ENCODE results near the gene ZNF205. TPM values are rescaled to one million over a fixed set of nuclear protein-coding genes. Genes with fewer than 3 reads are reported as not detected.
A peak's percentile ranks its signal among the peaks of the same experiment; 100 is the strongest.
"Not testable (repeated sequence)": the region's sequence is repeated elsewhere in the genome, so short reads cannot be mapped to it uniquely, and the experiment has no call there.

The ZNF205 gene
- total RNA-seq (4.6 TPM), polyA plus RNA-seq (9.3 TPM)
- long read RNA-seq, donor 1 = 0 reads
- long read RNA-seq, donor 2 = 0 reads
- long read RNA-seq, donor 3, partial matches to known transcripts = 0 of 1 reads
- long read RNA-seq, donor 3, other reads (novel, unspliced or antisense) = 0 of 1 reads
- long read RNA-seq, donor 4, partial matches to known transcripts = 0 of 1 reads
- long read RNA-seq, donor 4, other reads (novel, unspliced or antisense) = 0 of 1 reads
- long read RNA-seq, donor 5, partial matches to known transcripts = 0 of 2 reads
- long read RNA-seq, donor 5, other reads (novel, unspliced or antisense) = 0 of 2 reads
- long read RNA-seq, donor 6 = 0 reads
- long read RNA-seq, donor 7, partial matches to known transcripts = 0 of 1 reads
- long read RNA-seq, donor 7, other reads (novel, unspliced or antisense) = 0 of 1 reads
- long read RNA-seq, donor 8, partial matches to known transcripts = 0 of 2 reads
- long read RNA-seq, donor 8, other reads (novel, unspliced or antisense) = 0 of 2 reads
- long read RNA-seq, donor 9 = 0 reads
- long read RNA-seq, donor 10 = 0 reads

DNA sequence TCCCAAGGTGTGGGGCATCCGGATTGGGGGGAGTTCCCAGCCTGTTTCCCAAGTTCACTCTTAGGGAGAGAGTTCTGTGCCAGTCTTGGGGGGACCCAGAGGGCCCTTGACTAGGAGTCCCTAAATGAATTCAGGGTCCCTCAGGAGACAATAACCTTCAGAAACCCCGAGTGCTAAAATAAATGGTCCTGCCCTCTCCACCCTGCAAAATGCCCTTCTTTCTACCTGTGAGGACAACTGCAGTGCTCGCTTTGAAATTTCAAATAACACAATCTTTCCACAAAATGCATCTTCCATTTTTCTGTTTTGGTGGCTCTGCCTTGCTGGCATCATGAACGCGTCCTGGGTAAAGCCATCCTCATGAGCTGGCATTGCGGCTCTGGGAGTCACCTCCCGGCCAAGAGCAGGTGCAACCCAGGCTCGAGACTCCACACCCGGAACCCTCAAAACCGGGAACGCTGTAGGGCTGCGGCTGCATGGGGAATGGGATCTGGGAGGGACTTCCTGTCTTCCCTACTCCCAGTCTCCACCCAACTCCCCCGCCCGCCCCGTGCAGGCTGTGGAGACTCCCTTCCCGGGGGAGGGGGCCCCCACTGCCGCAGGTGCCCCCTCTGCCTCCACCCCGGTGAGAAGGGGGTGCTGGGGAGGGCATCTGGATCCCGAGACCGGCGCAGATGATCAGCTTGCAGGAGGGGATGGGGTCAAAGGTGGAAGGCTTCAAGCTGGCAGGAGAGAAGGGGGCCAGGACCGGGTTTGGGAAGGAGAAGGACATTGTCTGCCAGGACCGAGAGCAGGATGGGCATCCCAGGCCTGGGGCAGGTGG is at the start of gene ZNF205:
ZNF205 (plus strand) TSS at position 529 of the 823 bp plus-strand sequence. CDS start 845 bp downstream, outside the sequence.
- 38% methylated on average over 23 of the region's 23 CpGs for WGBS
- H3K4me3 ChIP-seq (ENCODE audit: low read length in 2 of 2) = peak within 1 kb of the TSS; percentile 22 to 45
- H3K36me3 ChIP-seq (ENCODE audit: control insufficient read depth in 2 of 2, insufficient read depth in 2 of 2, low read length in 1 of 2) = peaks cover 0 to 8% of the 10 kb centered on the region in 2 donors
- no peak for DNase-seq (ENCODE audit: low read depth in 6 of 9, low spot score in 9 of 9)
- H3K27ac ChIP-seq (ENCODE audit: low read depth in 1 of 2, low read length in 1 of 2) = no peak within 1 kb of the TSS
- H3K9me3 ChIP-seq (ENCODE audit: control insufficient read depth in 2 of 2, insufficient read depth in 1 of 2, low read length in 1 of 2) = no peaks in the 10 kb centered on the region
- H3K27me3 ChIP-seq (ENCODE audit: control insufficient read depth in 2 of 2, insufficient read depth in 1 of 2, low read length in 1 of 2) = peaks cover 0 to 28% of the 10 kb centered on the region in 2 donors
- peaks cover 5 to 30% of the 10 kb centered on the region in 2 donors for H3K4me1 ChIP-seq (ENCODE audit: control insufficient read depth in 2 of 2, insufficient read depth in 2 of 2, low read length in 2 of 2)

DNA sequence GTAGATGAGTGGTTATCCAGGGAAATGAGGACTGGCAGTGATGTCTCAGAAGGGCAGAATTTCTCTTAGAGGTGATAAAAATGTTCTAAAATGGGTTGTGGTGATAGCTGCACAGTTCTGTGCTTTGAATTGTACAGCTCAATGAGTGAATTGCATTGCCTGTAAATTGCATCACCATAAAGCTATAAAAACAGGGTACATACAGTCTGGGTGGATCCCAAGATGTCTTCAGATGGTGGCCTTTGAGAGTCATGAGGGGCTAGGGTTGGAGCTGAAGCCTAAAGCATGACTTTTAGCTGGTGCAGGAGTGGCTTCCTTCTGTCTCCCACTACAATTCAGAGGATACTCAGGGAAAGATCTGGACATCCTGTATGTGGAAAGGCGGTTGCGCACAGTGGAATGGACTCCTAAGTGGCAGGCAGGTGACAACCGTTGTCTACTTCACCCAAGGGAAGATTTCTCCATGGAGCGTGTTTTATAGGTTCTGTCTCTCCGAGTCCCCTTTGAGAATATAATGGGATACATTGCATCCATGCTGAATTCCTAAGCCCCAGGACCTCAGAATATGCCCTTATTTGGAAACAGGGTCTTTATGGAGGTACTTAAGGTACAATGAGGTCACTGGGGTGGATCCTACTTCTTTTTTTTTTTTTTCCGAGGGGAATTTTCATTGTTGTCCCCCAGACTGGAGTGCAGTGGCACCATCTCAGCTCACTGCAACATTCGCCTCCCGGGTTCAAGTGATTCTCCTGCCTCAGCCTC is 48.6 kb upstream of the ZNF205 start:
- peaks cover 3 to 12% of the 10 kb centered on the region in 2 donors for H3K36me3 ChIP-seq (ENCODE audit: control insufficient read depth in 2 of 2, insufficient read depth in 2 of 2, low read length in 1 of 2)
- no peak for DNase-seq (ENCODE audit: low read depth in 6 of 9, low spot score in 9 of 9)
- H3K4me1 ChIP-seq (ENCODE audit: control insufficient read depth in 2 of 2, insufficient read depth in 2 of 2, low read length in 2 of 2) = peaks cover 34 to 64% of the 10 kb centered on the region in 2 donors
- H3K4me3 ChIP-seq (ENCODE audit: low read length in 2 of 2) = no peak overlapping the region
- no peaks in the 10 kb centered on the region for H3K9me3 ChIP-seq (ENCODE audit: control insufficient read depth in 2 of 2, insufficient read depth in 1 of 2, low read length in 1 of 2)
- no peak overlapping the region for H3K27ac ChIP-seq (ENCODE audit: low read depth in 1 of 2, low read length in 1 of 2)
- WGBS = 98% methylated on average over 8 of the region's 8 CpGs
- H3K27me3 ChIP-seq (ENCODE audit: control insufficient read depth in 2 of 2, insufficient read depth in 1 of 2, low read length in 1 of 2) = no peaks in the 10 kb centered on the region

DNA sequence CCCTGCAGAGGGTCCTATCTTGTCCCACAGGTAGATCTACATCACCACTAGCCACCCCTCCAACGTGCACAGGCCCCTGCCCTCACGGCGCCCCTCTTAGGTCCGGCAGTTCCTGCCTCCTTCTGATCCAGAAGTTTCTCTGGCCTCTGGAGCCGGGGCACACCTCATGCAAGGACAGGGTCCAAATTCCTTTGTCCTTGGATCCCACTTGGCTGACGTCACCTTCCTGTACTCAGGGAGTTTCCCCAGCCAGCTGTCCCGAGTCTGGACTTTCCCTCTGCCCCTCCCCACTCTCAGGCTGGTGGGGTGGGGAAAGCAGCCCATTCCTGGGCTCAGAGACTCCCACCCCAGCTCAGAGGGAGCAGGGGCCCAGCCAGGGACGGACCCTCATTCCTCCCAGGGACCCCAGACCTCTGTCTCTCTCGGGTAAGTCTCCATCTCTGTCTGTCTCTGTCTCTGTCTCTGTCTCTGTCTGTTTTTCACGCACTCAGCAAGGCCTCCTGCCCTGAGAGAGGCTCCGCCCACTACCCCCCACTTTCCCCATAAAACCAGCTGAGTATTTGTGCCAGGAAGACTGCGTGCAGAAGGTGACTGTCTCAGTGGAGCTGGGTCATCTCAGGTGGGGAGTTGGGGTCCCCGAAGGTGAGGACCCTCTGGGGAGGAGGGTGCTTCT is 47.2 kb upstream of the ZNF205 start, which contains the start of gene IL32:
IL32 (plus strand) TSS at position 572 of the 673 bp plus-strand sequence. CDS start 172 bp downstream, outside the sequence.
- Histone ChIP-seq H3K4me1 (ENCODE audit: control insufficient read depth in 2 of 2, insufficient read depth in 2 of 2, low read length in 2 of 2) (peaks cover 27 to 64% of the 10 kb centered on the region in 2 donors), H3K36me3 (ENCODE audit: control insufficient read depth in 2 of 2, insufficient read depth in 2 of 2, low read length in 1 of 2) (peaks cover 13 to 19% of the 10 kb centered on the region in 2 donors), H3K9me3 (ENCODE audit: control insufficient read depth in 2 of 2, insufficient read depth in 1 of 2, low read length in 1 of 2) (no peaks in the 10 kb centered on the region), H3K4me3 (ENCODE audit: low read length in 2 of 2) (peak within 1 kb of the TSS; percentile 50 to 83), H3K27me3 (ENCODE audit: control insufficient read depth in 2 of 2, insufficient read depth in 1 of 2, low read length in 1 of 2) (no peaks in the 10 kb centered on the region), H3K27ac (ENCODE audit: low read depth in 1 of 2, low read length in 1 of 2) (peak within 1 kb of the TSS; percentile 51 to 64)
- WGBS = 82% methylated on average over 13 of the region's 13 CpGs
- DNase-seq (ENCODE audit: low read depth in 6 of 9, low spot score in 9 of 9) = peak in 4 of 9 donors; percentile 55 to 77 (median 70)

DNA sequence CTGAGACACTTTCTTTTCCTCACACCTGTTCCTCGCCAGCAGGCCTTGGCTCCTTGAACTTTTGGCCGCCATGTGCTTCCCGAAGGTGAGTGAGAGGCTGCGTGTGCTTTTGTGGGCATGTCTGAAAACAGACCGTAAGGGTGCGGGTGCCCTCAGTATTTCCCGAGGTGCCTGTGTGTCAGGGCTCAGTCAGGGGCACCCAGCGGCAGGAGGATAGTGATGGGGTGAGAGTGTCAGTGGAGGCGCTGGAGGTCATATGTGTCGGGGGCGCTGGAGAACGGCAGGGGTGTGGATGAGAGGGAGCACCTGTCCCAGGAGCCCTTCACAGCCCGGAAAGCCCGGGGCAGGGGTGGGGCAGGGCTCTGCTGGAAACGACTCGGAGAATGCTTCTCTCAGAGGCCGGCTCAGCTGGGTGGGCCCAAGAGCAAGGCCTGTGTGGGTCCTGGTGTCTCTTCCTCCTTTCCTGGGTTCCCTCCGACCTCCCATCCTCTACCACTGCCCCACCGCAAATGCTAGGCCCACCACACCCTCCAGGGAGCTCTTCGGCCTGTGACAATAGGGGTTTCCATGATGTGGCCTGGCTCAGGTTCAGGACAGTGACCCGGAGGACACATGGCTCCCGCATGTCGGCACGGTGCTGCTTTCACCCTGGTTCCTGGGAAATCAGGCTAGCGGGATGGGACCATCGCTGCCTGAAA is 46.5 kb upstream of the ZNF205 start:
- peaks cover 27 to 67% of the 10 kb centered on the region in 2 donors for H3K4me1 ChIP-seq (ENCODE audit: control insufficient read depth in 2 of 2, insufficient read depth in 2 of 2, low read length in 2 of 2)
- H3K27me3 ChIP-seq (ENCODE audit: control insufficient read depth in 2 of 2, insufficient read depth in 1 of 2, low read length in 1 of 2) = no peaks in the 10 kb centered on the region
- WGBS = 85% methylated on average over 26 of the region's 26 CpGs
- peak overlapping the region; percentile 50 to 83 for H3K4me3 ChIP-seq (ENCODE audit: low read length in 2 of 2)
- no peaks in the 10 kb centered on the region for H3K9me3 ChIP-seq (ENCODE audit: control insufficient read depth in 2 of 2, insufficient read depth in 1 of 2, low read length in 1 of 2)
- no peak for DNase-seq (ENCODE audit: low read depth in 6 of 9, low spot score in 9 of 9)
- H3K27ac ChIP-seq (ENCODE audit: low read depth in 1 of 2, low read length in 1 of 2) = peak overlapping the region; percentile 51 to 64
- H3K36me3 ChIP-seq (ENCODE audit: control insufficient read depth in 2 of 2, insufficient read depth in 2 of 2, low read length in 1 of 2) = peaks cover 13 to 19% of the 10 kb centered on the region in 2 donors

DNA sequence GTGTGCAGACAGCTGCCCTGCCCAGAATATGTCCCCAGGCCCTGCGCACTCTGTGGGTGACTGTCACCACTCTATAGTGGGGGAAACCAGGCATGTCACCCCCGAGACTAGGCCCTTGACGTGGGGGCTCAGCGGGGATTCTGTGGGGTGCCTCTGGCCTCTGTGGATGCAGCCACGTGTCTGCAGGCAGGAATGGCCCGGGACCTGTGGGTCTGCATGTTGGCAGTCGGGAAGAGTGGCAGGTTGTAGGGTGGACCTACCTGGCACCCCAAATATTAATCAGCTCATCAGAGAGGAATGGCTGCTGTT is 46.0 kb upstream of the ZNF205 start:
- H3K27ac ChIP-seq (ENCODE audit: low read depth in 1 of 2, low read length in 1 of 2) = peak overlapping the region; percentile 38 to 51
- no peak for DNase-seq (ENCODE audit: low read depth in 6 of 9, low spot score in 9 of 9)
- peak overlapping the region; percentile 50 to 83 for H3K4me3 ChIP-seq (ENCODE audit: low read length in 2 of 2)
- peaks cover 32 to 70% of the 10 kb centered on the region in 2 donors for H3K4me1 ChIP-seq (ENCODE audit: control insufficient read depth in 2 of 2, insufficient read depth in 2 of 2, low read length in 2 of 2)
- H3K9me3 ChIP-seq (ENCODE audit: control insufficient read depth in 2 of 2, insufficient read depth in 1 of 2, low read length in 1 of 2) = no peaks in the 10 kb centered on the region
- peaks cover 13 to 19% of the 10 kb centered on the region in 2 donors for H3K36me3 ChIP-seq (ENCODE audit: control insufficient read depth in 2 of 2, insufficient read depth in 2 of 2, low read length in 1 of 2)
- 89% methylated on average over 7 of the region's 7 CpGs for WGBS
- no peaks in the 10 kb centered on the region for H3K27me3 ChIP-seq (ENCODE audit: control insufficient read depth in 2 of 2, insufficient read depth in 1 of 2, low read length in 1 of 2)

DNA sequence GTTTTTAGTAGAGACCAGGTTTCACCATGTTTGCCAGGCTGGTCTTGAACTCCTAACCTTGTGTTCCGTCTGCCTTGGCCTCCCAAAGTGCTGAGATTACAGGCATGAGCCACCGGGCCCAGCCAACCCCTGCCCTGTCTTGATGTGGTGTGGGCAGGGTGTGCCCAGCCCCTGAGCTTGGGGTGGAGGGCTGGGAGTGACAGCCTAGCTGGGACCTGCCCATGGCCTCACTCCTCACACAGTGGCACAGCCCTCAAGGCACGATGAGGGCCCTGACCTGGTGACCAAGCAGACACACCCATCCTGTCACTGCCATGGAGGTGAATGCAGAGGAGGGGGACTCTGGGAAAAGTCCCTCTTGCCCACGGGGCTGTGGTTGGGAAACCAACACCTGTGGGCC is 43.9 kb upstream of the ZNF205 start:
- Histone ChIP-seq H3K27me3 (ENCODE audit: control insufficient read depth in 2 of 2, insufficient read depth in 1 of 2, low read length in 1 of 2) (no peaks in the 10 kb centered on the region), H3K4me1 (ENCODE audit: control insufficient read depth in 2 of 2, insufficient read depth in 2 of 2, low read length in 2 of 2) (peaks cover 41 to 83% of the 10 kb centered on the region in 2 donors), H3K9me3 (ENCODE audit: control insufficient read depth in 2 of 2, insufficient read depth in 1 of 2, low read length in 1 of 2) (no peaks in the 10 kb centered on the region), H3K4me3 (ENCODE audit: low read length in 2 of 2) (peak overlapping the region in 1 of 2 donors; percentile 83), H3K27ac (ENCODE audit: low read depth in 1 of 2, low read length in 1 of 2) (peak overlapping the region; percentile 37 to 53), H3K36me3 (ENCODE audit: control insufficient read depth in 2 of 2, insufficient read depth in 2 of 2, low read length in 1 of 2) (peaks cover 13 to 19% of the 10 kb centered on the region in 2 donors)
- 80% methylated on average over 4 of the region's 4 CpGs for WGBS
- no peak for DNase-seq (ENCODE audit: low read depth in 6 of 9, low spot score in 9 of 9)

DNA sequence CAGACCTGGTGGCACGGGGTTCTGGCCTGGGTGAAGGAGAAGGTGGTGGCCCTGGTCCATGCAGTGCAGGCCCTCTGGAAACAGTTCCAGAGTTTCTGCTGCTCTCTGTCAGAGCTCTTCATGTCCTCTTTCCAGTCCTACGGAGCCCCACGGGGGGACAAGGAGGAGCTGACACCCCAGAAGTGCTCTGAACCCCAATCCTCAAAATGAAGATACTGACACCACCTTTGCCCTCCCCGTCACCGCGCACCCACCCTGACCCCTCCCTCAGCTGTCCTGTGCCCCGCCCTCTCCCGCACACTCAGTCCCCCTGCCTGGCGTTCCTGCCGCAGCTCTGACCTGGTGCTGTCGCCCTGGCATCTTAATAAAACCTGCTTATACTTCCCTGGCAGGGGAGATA is 43.2 kb upstream of the ZNF205 start:
- not testable (repeated sequence) for H3K27ac ChIP-seq (ENCODE audit: low read depth in 1 of 2, low read length in 1 of 2)

More for the DNA sequence above, 43.2 kb upstream of the ZNF205 start:
- not testable (repeated sequence) for H3K27me3 ChIP-seq (ENCODE audit: control insufficient read depth in 2 of 2, insufficient read depth in 1 of 2, low read length in 1 of 2); H3K4me3 ChIP-seq (ENCODE audit: low read length in 2 of 2); DNase-seq (ENCODE audit: low read depth in 6 of 9, low spot score in 9 of 9); H3K9me3 ChIP-seq (ENCODE audit: control insufficient read depth in 2 of 2, insufficient read depth in 1 of 2, low read length in 1 of 2)
- peaks cover 48 to 89% of the 10 kb centered on the region in 2 donors for H3K4me1 ChIP-seq (ENCODE audit: control insufficient read depth in 2 of 2, insufficient read depth in 2 of 2, low read length in 2 of 2)
- H3K36me3 ChIP-seq (ENCODE audit: control insufficient read depth in 2 of 2, insufficient read depth in 2 of 2, low read length in 1 of 2) = peaks cover 13 to 19% of the 10 kb centered on the region in 2 donors
- WGBS = 95% methylated on average over 10 of the region's 11 CpGs

Data from thymus (tissue), 14 donors.